Measurements from ENCODE around the gene POGZ. TPM values are rescaled to one million over a fixed set of nuclear protein-coding genes. Genes with fewer than 3 reads are reported as not detected.

The POGZ gene
- total RNA-seq, 3 donors from 2014 or later: 37.0 to 72.6 (median 60.3) TPM

DNA sequence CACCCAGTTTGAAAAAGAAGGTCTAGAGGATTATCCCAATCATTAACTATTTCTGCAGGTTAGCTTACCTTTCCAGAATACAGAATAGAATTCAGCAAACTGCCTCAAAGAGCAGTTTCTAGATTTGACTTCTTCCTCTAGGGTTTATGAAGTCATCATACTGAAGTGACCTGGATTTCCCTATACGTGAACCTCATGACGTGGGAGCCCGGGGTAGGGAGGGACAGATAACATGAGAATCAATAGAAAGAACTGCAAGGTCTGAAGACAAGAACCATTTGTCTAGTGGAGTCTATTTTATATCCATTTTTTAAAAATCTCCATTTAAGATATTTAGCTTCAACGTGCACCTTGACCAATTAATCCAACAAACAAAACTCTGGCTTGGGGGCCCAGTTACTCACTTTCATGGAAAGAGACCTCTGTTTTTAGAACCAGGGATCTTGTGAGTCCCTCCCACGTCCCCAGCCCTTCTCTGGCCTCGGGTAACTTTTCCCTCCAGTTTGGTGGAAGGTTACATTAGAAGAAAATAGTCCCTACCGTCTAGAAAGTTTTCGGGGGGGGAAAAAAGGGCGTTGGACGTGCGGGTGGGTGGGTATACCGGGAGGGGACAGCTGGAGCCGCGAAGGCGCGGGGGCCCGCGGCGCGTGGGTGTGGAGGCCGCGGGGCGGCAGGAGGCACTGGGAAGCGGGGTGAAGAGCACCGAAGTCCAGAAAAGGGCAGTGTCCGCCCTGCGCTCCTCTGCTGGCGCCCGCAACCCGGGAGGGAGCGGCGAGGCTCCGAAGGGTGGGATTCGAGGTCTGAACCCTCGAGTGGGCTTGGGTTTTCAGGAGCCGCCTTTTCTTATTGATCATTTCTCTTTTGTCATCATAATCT is 13.8 kb upstream of the POGZ start:
- Histone ChIP-seq H3K9me3 (no peaks in the 10 kb centered on the region), H3K4me3 (peak overlapping the region; percentile 60 to 73 (median 72)), H3K27ac (peak overlapping the region; percentile 83 to 89), H3K4me1 (no peaks in the 10 kb centered on the region), H3K36me3 (no peaks in the 10 kb centered on the region), H3K27me3 (no peaks in the 10 kb centered on the region)
- TF ChIP-seq POLR2AphosphoS5 (IDR thresholded peaks at IDR 0.05): peak in 1 of 3 donors; percentile 16
- TF ChIP-seq POLR2A (IDR thresholded peaks at IDR 0.05): no peak
- intact Hi-C loops (cut with DNase I; ENCODE audit: low total_unique reads): no loop called here
- no peak for DNase-seq (ENCODE audit: low spot score in 2 of 2)

DNA sequence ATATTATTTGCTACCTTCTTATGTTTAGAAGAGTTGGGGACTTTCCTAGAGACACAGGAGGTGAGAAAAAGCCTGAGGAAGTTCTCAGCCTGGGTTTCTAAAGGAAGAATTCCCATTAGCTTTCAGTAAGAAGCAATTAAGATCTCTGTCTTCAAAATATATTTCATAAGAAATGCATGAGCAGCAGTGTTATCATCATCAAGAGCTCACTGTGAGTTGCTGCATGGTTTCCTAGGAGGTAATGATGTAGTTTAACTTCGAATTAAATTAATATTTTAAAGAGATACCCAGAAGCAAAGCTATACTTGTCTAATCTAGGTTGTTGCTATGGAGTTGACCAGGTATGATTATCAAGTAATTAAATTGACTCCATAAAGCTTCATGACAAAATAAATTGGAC is 5.7 kb upstream of the POGZ start:
- intact Hi-C loops (cut with DNase I; ENCODE audit: low total_unique reads): no loop called here
- Histone ChIP-seq H3K27ac (no peak overlapping the region), H3K36me3 (no peaks in the 10 kb centered on the region), H3K4me3 (no peak overlapping the region), H3K4me1 (no peaks in the 10 kb centered on the region), H3K9me3 (no peaks in the 10 kb centered on the region), H3K27me3 (no peaks in the 10 kb centered on the region)
- DNase-seq (ENCODE audit: low spot score in 2 of 2): no peak
- no peak for TF ChIP-seq POLR2AphosphoS5 (IDR thresholded peaks at IDR 0.05)
- TF ChIP-seq, protein P1, sequence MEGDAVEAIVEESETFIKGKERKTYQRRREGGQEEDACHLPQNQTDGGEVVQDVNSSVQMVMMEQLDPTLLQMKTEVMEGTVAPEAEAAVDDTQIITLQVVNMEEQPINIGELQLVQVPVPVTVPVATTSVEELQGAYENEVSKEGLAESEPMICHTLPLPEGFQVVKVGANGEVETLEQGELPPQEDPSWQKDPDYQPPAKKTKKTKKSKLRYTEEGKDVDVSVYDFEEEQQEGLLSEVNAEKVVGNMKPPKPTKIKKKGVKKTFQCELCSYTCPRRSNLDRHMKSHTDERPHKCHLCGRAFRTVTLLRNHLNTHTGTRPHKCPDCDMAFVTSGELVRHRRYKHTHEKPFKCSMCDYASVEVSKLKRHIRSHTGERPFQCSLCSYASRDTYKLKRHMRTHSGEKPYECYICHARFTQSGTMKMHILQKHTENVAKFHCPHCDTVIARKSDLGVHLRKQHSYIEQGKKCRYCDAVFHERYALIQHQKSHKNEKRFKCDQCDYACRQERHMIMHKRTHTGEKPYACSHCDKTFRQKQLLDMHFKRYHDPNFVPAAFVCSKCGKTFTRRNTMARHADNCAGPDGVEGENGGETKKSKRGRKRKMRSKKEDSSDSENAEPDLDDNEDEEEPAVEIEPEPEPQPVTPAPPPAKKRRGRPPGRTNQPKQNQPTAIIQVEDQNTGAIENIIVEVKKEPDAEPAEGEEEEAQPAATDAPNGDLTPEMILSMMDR (IDR thresholded peaks at IDR 0.05): no peak
- TF ChIP-seq POLR2A (IDR thresholded peaks at IDR 0.05): no peak

DNA sequence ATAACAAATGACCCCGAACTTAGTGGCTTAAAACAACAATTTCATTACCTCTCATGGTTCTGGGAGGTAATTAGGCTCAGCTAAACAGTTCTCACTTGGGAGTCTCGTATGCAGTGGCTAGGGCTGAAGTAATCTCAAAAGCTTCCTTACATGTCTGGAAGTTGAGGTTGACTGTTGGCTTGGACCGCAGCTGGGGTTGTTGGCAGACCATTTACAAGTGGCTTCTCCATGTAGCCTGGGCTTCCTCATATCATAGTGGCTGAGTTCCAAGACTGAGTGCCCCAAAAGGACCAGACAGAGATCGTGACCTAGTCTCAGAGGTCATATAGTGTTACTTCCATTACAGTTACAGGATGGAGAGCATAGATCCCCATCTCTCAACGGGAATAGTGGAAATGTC is 2.4 kb upstream of the POGZ start:
- Histone ChIP-seq H3K36me3 (no peaks in the 10 kb centered on the region), H3K4me1 (peaks cover 0 to 6% of the 10 kb centered on the region in 2 donors), H3K27ac (no peak overlapping the region), H3K27me3 (no peaks in the 10 kb centered on the region), H3K4me3 (no peak overlapping the region), H3K9me3 (no peaks in the 10 kb centered on the region)
- DNase-seq (ENCODE audit: low spot score in 2 of 2): no peak
- intact Hi-C loops (cut with DNase I; ENCODE audit: low total_unique reads): no loop called here
- TF ChIP-seq POLR2A (IDR thresholded peaks at IDR 0.05) (no peak), POLR2AphosphoS5 (IDR thresholded peaks at IDR 0.05) (no peak)
- TF ChIP-seq, protein P1 (IDR thresholded peaks at IDR 0.05): no peak

DNA sequence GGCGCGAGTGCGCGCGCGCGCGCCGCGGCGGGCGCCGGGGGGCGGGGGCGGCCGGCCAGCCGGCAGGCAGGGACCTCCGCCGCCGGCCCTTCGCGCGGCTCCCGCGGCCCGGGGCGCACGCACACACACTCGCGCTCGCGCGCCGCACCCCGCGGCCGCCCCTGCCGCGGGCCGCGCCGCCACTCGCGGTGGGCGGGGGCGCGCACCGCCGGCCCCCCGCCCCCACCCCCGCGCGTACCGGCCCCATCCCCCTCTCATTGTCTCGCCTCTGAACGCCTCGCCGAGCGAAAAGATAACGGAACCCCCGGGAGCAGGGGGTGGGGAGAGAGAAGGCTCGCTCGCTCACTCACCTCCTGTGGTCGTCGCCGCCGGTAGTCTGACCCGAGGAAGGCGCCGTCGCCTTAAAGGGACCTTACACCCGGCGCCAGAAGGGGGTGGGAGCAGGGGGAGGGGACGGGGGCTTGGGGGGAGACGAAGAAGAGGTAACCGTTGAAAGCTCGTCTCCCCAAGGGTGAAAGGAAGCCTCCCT is 428 bp downstream of the POGZ start:
- H3K36me3 ChIP-seq: no peaks in the 10 kb centered on the region
- peak; percentile 34 to 56 for DNase-seq (ENCODE audit: low spot score in 2 of 2)
- TF ChIP-seq POLR2A (IDR thresholded peaks at IDR 0.05) (no peak), POLR2AphosphoS5 (IDR thresholded peaks at IDR 0.05) (peak in 1 of 3 donors; percentile 1)
- TF ChIP-seq, protein P1 (IDR thresholded peaks at IDR 0.05): no peak
- no peaks in the 10 kb centered on the region for H3K27me3 ChIP-seq
- intact Hi-C loops (cut with DNase I; ENCODE audit: low total_unique reads): no loop called here
- H3K9me3 ChIP-seq: no peaks in the 10 kb centered on the region
- H3K4me3 ChIP-seq: peak overlapping the region; percentile 73 to 93 (median 84)
- H3K4me1 ChIP-seq: peaks cover 0 to 7% of the 10 kb centered on the region in 2 donors
- peak overlapping the region; percentile 98 for H3K27ac ChIP-seq

DNA sequence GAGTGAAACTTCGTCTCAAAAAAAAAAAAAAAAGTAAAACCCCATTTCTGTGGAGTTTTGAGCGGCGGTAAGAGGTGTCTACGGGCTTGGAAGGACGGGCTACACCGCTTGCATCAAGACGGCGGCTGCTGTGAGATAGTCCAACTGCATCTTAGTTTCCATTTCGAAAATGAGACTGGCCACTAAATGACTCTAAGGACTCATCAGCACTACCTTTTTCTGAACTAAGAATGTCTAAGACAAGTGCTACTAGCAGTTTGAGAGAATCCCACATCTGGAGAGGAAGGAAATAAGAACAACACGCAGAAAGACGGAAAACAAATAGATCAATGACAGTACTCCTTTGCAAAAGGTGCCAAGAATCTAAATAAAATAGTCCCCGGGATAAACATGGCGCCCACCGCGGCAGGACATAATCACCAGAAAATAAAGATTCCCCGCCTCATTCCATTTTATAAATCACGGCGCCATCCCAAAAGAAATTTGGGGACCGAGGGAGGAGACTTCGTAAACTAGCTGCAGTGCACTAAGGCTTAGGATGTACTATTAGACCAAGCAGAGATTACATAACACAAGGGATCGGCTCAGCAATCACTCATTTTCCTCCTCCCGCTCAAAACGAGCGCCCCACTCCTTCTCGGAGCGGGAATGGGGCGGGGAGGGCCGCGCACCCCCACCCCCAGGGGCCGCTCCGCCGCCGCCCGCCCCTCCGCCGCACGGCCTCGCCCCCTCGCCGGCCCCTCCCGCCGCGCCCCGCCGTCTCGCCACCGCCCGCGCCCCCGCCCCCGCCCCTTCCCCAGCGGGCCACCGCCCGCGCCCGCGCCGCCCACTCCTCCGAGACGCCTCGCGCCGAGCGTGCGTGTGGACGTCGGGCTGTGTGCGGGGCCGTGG is 1.1 kb downstream of the POGZ start:
- Histone ChIP-seq H3K27me3 (no peaks in the 10 kb centered on the region), H3K36me3 (no peaks in the 10 kb centered on the region), H3K4me3 (peak overlapping the region; percentile 49 to 93 (median 84)), H3K27ac (peak overlapping the region; percentile 92 to 98), H3K4me1 (peaks cover 0 to 7% of the 10 kb centered on the region in 2 donors), H3K9me3 (no peaks in the 10 kb centered on the region)
- intact Hi-C loops (cut with DNase I; ENCODE audit: low total_unique reads): no loop called here
- TF ChIP-seq POLR2A (IDR thresholded peaks at IDR 0.05) (no peak), POLR2AphosphoS5 (IDR thresholded peaks at IDR 0.05) (peak; percentile 45 to 80 (median 77))
- DNase-seq (ENCODE audit: low spot score in 2 of 2): peak in 1 of 2 donors; percentile 55
